HG02759 (cell line): ENCODE results near the gene KIF13A.
"Not testable (repeated sequence)": the region's sequence is repeated elsewhere in the genome, so short reads cannot be mapped to it uniquely, and the experiment has no call there.

Experiments used
- ATAC-seq: cut with Tn5 transposase; IDR thresholded peaks from one replicate; pipeline ENCODE4 v1.9.1; 2021; ENCODE audit warnings: mild to moderate bottlenecking, moderate library complexity; ENCODE audit not compliant: unreplicated experiment

The KIF13A gene

DNA sequence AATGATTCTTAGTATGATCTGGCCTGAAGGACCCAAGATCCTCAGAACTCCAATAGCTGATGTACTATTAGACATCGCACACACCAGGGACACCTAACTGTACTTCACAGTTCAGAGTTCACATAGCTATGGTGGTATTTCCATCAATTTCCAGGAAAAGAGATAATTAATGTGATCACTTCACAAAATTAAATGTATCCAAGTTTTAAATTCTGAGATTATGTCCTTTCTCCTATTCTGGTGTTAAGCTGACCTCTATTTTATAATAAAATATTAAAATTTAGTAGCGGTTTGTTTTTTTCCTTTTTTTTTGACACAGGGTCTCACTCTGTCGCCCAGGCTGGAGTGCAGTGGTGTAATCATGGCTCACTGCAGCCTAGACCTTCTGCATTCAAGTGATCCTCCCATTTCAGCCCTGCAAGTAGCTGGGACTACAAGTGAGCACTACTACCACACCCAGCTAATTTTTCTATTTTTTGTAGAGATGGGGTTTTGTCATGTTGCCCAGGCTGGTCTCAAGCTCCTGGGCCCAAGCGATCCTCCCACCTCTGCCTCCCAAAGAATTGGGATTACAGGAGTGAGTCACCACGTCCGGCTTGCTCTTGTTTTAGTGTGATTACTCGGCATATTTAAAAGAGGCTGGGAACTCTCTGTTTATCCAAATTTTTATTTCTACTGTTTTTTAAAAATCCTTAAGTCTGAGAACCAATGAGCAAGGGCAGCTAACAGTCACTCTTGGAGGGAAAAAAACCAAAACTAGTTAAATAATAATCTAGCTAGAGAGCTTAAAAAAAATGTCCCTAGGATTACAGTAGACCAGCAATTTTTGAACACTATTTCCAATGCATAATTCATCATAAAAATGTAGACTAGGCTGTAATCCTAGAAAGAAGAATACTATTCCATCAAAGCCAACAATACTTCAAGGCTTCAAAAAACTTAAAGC, 16.0 kb downstream of the KIF13A start:
- no peak for ATAC-seq

DNA sequence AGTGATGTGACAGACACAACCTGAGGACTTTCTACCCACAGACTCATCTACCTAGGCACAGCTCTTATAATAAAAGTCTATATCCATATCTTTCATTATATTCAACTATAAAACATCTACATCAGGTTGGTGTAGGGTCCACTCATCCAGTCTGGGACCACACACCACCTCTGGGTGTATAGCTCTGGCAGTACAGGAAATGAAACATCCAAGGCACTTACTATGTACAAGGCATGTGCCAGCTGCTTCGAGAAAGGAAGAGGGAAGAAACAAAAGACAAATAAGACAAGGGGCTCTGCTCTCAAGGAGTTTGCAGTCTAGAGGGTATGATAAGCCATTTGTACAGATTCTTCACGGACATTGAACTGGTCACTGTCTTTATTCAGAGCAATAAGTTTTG, 18.6 kb downstream of the KIF13A start:
- no peak for ATAC-seq

- no peak for ATAC-seq
Observed at GRCh38 chr6:17967668-17968518, 19.5 kb downstream of the KIF13A start.

DNA sequence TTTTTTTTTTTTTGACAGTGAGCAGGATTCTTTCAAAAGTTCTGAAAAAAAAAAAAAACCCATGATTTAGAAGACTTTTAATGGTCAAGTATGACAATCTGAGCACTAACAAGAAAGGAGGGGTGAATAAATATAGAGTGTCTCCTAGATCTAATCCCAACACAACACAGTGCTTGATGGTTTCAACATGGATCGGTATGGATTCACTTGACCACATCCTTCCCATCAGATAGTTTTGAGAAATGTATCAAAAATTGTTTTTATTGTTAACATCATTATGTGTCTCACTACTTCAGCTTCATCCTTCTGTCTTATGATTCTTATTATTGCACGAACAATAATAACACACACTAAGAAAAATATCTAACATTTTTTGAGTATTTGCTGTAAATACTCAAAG, 21.0 kb downstream of the KIF13A start:
- ATAC-seq, result no peak

- ATAC-seq, result no peak
Observed at GRCh38 chr6:17965397-17965796, 22.0 kb downstream of the KIF13A start.

DNA sequence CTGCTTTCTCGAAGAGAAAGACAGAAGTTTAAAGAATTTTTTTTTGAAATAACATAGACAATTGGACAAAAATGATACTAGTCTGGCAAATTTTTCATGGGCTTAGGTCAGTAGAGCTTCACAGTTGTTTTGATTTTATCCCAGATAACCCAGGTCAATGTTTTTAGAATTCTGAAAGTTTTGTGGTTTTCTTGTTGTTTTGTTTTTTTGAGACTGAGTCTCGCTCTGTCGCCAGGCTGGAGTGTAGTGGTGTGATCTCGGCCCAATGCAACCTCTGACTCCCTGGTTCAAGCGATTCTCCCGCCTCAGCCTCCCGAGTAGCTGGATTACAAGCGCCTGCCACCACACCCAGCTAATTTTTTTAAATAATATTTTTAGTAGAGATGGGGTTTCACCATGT, 22.8 kb downstream of the KIF13A start:
- no peak for ATAC-seq

DNA sequence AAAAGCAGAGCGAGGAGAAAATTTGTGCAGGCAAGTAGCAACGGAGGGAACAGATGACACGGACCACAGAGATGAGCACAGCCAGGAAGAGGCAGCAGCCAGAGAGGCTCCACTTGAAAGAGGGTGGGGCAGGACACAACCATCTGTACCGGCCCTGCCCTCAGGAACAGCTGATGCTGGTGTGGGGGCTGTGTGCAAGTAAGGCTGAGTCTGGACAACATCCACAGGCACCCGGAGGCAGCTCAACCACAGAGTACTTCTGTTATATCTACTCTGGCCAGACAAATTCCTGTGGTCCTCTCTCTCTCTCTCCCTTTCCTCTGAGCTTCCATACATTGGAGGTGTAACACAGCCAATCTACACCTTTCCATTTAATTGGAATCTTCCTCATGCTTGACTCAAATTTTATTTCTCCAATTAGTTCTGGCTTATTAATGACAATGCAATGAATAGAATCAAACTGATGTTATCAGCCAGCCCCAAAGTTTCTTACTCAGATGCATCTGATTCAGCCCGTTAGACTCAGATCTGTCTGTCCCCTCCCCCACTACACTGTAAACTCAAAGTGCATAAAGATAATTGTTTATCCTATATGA, 24.9 kb downstream of the KIF13A start:
- ATAC-seq, result no peak

GRCh38 chr6:17959302-17959701, 28.1 kb downstream of the KIF13A start:
- ATAC-seq, result no peak

DNA sequence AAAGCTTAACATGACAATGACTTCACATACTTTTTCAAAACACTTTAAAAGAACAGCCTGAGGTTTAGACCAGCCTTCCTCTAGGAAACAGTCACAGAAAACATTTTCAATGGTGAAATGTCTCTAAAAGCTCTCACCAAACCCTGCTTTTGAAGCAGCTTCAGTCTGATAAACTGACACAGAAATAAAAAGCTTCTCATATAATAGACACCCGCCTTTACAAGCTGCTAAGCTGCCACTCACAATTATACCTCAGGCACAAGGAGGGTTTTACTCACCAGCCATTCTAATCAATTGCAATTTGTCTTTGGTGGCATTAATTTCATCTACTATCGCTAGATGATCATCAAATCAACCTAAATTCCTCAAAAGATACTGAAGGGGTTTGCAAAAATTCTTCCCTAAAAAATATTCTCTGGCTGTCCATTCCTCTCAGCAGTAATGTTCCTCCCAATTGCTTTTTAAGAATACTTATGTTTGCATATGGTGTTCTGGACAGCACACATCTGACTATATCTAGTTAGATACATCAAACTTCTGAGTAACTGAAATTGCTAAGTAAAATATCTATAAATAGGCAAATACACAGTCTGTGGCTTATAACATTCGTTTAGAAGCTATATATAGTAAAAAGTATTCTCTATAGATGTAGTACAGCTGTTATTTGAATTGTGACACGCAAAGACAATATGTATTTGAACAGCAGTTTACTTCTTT, 29.4 kb downstream of the KIF13A start:
- no peak for ATAC-seq

- peak; percentile 86 for ATAC-seq
Observed at GRCh38 chr6:17957498-17957897, 29.9 kb downstream of the KIF13A start.

GRCh38 chr6:17957086-17957485, 30.3 kb downstream of the KIF13A start:
- ATAC-seq, result peak; percentile 5

DNA sequence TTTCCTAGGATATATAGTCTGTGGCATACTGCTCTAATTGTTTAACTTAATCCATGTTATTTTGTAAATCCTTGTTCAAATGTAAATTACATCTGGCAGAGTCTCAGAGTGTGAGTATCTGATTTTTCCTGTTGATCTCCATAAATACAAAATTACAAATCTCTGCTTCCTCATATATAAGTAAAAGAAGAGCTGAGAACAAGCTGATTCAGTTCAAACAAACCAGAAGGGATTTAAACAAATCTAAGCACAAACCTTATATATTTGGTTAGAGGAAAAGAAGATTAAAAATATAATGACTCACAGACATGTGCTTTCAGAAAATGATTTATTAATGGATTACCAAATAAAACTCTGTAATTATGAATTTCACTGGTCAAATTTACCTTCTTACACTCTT, 37.3 kb downstream of the KIF13A start:
- no peak for ATAC-seq

GRCh38 chr6:17949168-17949567, 38.3 kb downstream of the KIF13A start:
- ATAC-seq, result no peak

DNA sequence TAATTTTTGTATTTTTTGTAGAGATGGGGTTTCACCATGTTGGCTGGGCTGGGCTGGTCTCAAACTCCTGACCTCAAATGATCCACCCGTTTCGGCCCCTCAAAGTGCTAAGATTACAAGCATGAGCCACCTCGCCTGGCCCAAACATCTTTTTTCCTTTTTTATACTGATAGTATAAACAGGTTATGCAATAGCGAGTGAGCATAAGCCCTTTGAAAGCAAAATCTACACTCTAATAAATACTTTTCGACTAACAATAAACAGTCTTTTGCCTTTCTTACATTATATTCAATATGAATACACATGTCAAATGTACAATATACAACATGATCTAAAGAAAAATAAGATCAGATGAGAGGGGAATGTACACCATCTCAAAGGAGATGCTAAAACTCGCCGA, 38.7 kb downstream of the KIF13A start:
- ATAC-seq, result no peak

- ATAC-seq, result not testable (repeated sequence)
Observed at GRCh38 chr6:17947574-17947973, 39.9 kb downstream of the KIF13A start.

- ATAC-seq, result no peak
Observed at GRCh38 chr6:17945575-17945974, 41.9 kb downstream of the KIF13A start.

DNA sequence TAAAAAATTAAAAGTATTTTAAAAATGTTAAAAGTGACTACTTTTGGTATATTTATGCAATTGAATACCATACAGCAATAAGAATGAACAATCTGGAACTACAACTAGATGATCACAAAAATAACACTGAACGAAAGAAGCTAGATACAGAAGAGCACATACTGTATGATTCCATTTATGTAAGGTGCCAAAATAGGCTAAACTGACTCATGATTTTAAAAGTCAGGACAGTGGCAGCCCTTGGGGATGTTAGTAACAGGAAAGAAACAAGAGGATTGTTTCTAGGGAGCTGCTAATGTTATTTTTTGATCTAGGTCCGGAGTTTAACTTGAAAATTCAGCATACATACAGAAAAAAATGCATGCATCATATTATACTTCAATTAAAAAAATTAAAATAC, 42.3 kb downstream of the KIF13A start:
- no peak for ATAC-seq

DNA sequence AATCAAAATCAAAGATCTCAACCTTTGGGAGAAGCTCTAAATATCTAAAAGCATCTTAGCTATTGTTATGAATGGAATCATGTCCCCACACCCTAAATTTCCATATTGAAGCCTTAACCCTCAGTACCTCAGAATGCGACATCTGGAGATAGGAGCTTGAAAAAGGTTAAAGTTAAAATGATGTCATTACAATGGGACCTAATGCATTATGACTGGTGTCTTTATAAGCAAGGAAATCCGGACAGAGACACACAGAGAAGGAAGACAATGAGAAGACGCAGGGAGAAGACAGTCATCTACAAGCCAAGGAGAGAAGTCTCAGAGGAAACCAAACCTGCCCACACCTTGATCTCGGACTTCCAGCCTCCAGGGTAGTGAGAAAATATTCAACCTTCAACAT, 46.1 kb downstream of the KIF13A start:
- no peak for ATAC-seq

- ATAC-seq, result no peak
Observed at GRCh38 chr6:17940151-17940792, 47.2 kb downstream of the KIF13A start.

DNA sequence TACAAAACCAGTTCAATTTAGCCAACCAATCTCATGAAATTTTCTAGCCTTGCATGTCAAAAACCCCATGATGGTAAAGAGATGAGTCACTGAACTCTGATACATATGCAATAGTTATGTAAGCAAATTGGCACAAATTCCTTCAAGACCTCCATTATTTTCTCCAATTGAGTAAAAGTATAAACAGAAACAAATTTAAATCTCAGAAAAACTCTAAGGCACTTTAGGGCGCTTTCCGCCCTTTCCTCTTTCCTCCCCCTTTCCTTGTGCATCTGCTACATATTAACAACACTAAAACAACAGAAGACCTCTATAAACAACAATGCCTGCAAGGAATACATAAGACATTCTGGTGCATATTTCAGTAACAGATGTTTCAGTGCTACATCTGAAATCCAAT, 48.5 kb downstream of the KIF13A start:
- ATAC-seq, result no peak
